Skeletal muscle tissue (tissue), 4 donors: ENCODE results near the gene HEYL. TPM values are rescaled to one million over a fixed set of nuclear protein-coding genes. Genes with fewer than 3 reads are reported as not detected.

Source experiments
- H3K27ac ChIP-seq: one replicate; pipeline ENCODE4 v1.7.0; 2013; ENCODE audit warnings: mild to moderate bottlenecking, low read depth, low read length, inconsistent platforms
- H3K27me3 ChIP-seq, 3 donors: one replicate each; pipeline ENCODE4 v1.7.0; 2013; ENCODE audit warnings: low read length in 3 of 3; ENCODE audit not compliant: control insufficient read depth in 3 of 3, insufficient read depth in 3 of 3
- H3K36me3 ChIP-seq, 3 donors: one replicate each; pipeline ENCODE4 v1.7.0; 2013; ENCODE audit warnings: low read length in 3 of 3; ENCODE audit not compliant: control insufficient read depth in 3 of 3, insufficient read depth in 3 of 3
- H3K4me1 ChIP-seq, 3 donors: one replicate each; pipeline ENCODE4 v1.7.0; 2013; ENCODE audit warnings: low read length in 3 of 3, mild to moderate bottlenecking in 3 of 3; ENCODE audit not compliant: control insufficient read depth in 3 of 3, insufficient read depth in 3 of 3
- H3K4me3 ChIP-seq, 3 donors: one replicate each; pipeline ENCODE4 v1.7.0; 2013; ENCODE audit warnings: low read length in 3 of 3
- H3K9ac ChIP-seq, 3 donors: one replicate each; pipeline ENCODE4 v1.7.0; 2013; ENCODE audit warnings: low read length in 3 of 3, mild to moderate bottlenecking in 3 of 3, moderate library complexity in 2 of 3, low read depth in 1 of 3
- H3K9me3 ChIP-seq, 3 donors: one replicate each; pipeline ENCODE4 v1.7.0; 2013; ENCODE audit warnings: low read length in 3 of 3; ENCODE audit not compliant: control insufficient read depth in 3 of 3
- total RNA-seq: library from RNA; depleted of rRNA; stranded (reverse); fragments of >200 nt; gene quantifications from one replicate; pipeline ENCODE4 v1.2.3, GENCODE V29; 2014
- donor health status: Osteomylitis.

HEYL gene
- total RNA-seq, 1 donor from 2014 or later: 11.0 TPM

DNA sequence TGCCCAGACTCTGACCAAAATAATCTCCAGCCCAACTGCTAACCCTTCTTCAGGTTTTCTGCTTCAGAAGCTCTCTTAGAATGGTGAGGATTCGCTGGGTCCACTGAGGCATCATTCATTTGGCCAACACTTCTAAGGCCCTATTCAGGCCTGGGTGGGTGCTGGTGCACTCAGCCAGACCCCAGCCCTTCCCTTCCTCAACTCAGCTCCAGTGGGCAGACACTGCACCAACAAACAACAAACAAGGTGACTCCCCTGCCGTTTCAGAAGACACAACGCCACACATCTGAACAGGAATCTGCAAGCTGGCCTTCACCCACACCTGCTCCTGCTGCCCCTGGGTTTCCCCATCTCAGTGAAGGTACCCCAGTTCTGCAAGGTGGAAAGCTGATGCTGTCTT lies 6.0 kb downstream of the HEYL start:
- H3K27me3 ChIP-seq: peaks cover 0 to 5% (median 3%) of the 10 kb centered on the region in 3 donors
- no peaks in the 10 kb centered on the region for H3K9me3 ChIP-seq
- peak overlapping the region; percentile 3 to 66 (median 46) for H3K9ac ChIP-seq
- peaks cover 12 to 24% (median 20%) of the 10 kb centered on the region in 3 donors for H3K4me1 ChIP-seq
- peaks cover 0 to 14% (median 0%) of the 10 kb centered on the region in 3 donors for H3K36me3 ChIP-seq
- no peak overlapping the region for H3K27ac ChIP-seq
- H3K4me3 ChIP-seq: peak overlapping the region in 2 of 3 donors; percentile 41 to 45

DNA sequence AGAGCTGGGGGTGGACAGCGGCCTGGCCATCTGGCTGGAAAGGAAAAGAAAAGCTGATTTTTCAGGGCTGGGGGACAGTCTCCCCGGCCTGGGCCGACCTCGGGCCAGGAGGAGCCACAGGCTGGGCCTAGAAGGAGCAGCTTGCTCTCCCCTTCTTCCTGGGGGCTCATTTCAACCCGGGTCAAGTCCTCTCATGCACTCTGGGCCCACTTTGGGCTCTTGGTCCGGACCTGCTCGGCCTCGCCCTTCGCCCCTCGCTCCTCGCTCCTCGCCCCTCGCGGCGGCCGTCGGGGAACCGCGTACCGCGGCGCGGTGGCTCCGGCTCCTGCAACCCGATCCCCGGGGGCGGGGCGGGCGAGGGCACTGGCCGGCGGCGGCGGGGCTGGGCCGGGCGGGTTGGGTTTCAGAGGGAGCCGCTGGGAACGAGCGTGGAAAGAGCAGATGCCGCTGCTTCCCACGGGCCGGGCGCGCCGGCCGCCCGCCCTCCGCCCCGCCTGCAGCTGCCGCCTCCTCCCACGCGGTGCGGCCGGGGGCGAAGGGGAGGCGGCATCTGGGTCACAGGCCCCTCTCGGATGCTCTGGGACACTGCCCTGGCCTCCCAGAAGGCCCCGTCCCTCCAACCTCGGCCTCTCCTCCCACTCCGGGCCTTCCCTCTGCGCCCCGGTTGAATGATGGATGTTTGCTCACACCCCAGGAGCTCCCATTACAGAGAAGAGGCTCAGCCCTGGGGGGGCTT lies 6.6 kb downstream of the HEYL start:
- Histone ChIP-seq H3K36me3 (peaks cover 0 to 14% (median 0%) of the 10 kb centered on the region in 3 donors), H3K27me3 (peaks cover 0 to 4% (median 3%) of the 10 kb centered on the region in 3 donors), H3K9me3 (no peaks in the 10 kb centered on the region), H3K9ac (peak overlapping the region in 2 of 3 donors; percentile 46 to 68), H3K4me1 (peaks cover 12 to 24% (median 20%) of the 10 kb centered on the region in 3 donors), H3K4me3 (peak overlapping the region in 2 of 3 donors; percentile 35 to 45), H3K27ac (no peak overlapping the region)

DNA sequence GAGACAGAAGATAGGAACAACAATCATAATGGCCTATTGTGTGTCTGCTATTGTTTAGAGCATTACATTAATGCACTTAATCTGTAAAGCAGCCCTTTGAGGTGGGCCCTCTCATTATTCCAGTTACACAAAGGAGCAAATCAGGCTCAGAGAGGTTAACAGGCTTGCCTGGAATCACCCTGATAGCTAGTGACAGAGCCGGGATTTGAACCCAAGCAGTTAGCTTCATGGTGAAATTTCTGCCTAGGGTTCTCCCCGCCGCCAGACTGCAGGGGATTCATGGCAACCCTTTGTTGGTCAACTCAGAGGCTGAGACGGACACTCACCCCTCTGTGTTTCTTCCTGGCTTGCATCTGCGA lies 7.1 kb downstream of the HEYL start:
- Histone ChIP-seq H3K4me3 (peak overlapping the region in 2 of 3 donors; percentile 14 to 35), H3K36me3 (peaks cover 0 to 14% (median 0%) of the 10 kb centered on the region in 3 donors), H3K27me3 (no peaks in the 10 kb centered on the region), H3K27ac (no peak overlapping the region), H3K9ac (peak overlapping the region in 1 of 3 donors; percentile 68), H3K4me1 (peaks cover 12 to 24% (median 20%) of the 10 kb centered on the region in 3 donors), H3K9me3 (no peaks in the 10 kb centered on the region)

DNA sequence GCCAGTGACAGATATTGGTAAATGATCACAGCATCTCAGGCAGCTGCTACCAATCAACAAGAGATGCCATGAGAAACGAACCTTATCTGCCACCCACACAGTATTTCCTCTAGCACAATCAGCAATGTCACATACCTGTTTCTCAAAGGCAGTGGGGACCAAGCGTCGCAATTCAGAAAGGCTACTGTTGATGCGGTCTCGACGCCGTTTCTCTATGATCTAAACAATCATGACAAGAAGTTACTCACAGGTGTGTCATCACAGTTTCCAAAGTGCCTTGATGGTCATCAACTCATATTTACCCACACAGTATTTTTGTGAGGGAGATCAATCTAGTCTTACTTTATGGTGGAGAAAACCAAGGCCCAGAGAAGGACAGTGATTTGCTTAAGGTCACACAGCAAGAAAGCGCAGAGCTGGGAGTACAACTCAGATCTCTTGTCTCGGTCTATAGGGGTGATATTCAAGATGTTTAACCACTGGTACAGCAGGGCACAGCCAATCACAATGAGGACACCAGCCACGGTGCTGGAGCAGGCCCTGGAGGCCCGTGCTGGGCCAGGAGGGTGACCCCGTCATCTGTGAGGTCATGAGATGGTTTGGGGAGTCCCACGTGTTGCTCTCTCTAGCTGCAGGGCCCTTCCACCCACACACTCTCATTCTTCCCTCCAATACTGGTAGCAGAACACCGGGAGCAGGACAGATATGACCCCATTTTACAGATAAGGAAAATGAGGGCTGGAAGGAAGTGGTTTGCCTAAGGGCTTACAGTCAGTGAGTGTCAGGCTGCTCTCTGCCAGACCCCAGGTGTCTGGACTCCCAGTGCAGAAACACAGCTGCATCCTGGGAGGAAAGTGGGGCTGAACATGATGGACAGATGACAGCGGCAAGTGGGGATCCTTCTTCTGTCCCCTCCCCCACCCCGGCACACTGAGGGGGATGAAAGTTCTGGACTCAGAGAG lies 7.8 kb downstream of the HEYL start:
- Histone ChIP-seq H3K4me1 (peaks cover 12 to 29% (median 25%) of the 10 kb centered on the region in 3 donors), H3K9me3 (no peaks in the 10 kb centered on the region), H3K36me3 (peaks cover 0 to 19% (median 5%) of the 10 kb centered on the region in 3 donors), H3K4me3 (peak overlapping the region in 1 of 3 donors; percentile 22), H3K9ac (no peak overlapping the region), H3K27ac (no peak overlapping the region), H3K27me3 (no peaks in the 10 kb centered on the region)

DNA sequence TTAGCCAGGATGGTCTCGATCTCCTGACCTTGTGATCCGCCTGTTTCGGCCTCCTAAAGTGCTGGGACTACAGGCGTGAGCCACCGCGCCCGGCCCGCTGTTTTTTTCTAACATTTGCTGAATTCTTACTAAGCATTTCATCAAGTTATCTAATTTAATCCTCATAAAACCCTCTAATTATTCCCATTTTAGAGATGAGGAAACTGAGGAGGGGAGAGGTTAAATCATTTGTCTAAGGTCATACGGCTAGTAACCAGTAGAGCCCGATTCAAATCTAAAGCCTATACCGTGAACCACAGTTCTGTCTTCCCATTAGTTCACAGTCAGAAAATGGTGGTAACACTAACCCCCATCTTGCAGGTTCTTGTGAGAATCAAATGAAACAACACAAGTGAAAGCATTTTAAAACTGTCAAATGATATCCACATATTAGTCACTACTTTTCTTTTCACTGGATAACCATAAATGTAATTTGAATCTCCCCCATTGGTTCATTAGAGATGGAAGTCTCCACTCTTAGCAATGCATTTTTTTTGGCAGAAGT lies 10.6 kb downstream of the HEYL start:
- Histone ChIP-seq H3K36me3 (peaks cover 0 to 19% (median 6%) of the 10 kb centered on the region in 3 donors), H3K27ac (no peak overlapping the region), H3K9me3 (no peaks in the 10 kb centered on the region), H3K4me1 (peaks cover 25 to 47% (median 33%) of the 10 kb centered on the region in 3 donors), H3K4me3 (no peak overlapping the region), H3K27me3 (no peaks in the 10 kb centered on the region), H3K9ac (no peak overlapping the region)

DNA sequence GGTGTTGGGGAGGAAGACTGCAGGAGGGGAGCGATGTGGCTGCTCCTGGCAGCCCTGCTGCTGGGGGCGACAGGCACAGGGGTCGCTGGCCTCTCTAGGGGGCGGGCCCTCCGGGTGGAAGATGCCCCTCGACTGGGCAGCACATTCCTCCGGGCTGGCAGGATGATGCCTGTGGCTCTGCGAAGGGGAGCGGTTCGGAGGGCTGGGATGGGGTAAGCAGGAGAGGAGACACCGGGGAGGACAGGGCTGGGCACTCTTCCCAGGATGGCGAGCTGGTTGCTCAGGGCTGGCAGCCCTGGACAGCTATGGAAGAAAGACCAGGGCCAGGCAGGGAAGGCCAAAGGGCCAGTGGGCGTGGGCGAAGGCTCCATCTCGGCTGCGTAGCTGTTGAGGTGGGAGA lies 12.8 kb downstream of the HEYL start:
- no peak overlapping the region for H3K27ac ChIP-seq
- peaks cover 17 to 48% (median 34%) of the 10 kb centered on the region in 3 donors for H3K4me1 ChIP-seq

DNA sequence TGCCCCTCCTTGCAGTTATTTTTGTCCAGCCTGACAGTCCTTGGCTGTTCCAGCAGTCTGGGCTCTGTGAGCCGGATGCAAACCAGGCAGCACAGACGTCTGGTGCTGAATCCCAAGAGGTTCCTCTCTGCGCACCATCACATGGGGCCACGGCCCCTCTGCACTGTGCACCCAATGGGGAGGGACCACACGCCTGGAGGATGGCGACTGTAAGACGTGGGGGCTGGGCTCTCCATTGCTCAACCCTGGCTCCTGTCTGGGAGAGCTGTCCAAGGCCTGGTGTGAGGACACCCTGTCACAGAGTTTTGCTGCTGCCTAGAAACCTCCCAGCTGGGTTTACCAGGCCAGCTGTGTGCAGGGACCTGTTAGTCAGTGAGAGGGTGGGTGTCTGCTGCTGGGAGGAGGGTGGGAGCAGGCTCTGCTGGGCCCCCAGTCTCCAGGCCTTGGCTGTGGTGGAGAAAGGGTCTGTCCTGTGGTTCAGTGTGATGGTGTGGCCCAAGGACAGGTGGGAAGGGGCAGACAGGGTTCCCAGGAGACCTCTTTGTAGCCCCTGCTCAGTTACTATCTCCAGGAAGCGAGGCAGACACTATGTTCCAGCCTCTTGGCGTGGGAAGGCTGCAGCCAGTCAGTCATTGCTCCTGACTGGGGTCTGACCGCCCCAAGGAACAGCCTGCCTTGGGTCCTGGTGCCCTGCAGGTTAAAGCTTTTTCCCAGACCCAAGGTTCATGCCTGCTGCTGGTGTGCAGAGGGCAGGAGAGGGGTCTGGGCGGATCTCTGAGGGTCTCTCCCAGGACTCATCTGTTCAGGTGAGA lies 13.8 kb downstream of the HEYL start:
- Histone ChIP-seq H3K9me3 (no peaks in the 10 kb centered on the region), H3K9ac (peak overlapping the region in 1 of 3 donors; percentile 70), H3K27me3 (no peaks in the 10 kb centered on the region), H3K27ac (peak overlapping the region; percentile 40), H3K4me1 (peaks cover 16 to 48% (median 34%) of the 10 kb centered on the region in 3 donors), H3K36me3 (peaks cover 0 to 12% (median 6%) of the 10 kb centered on the region in 3 donors), H3K4me3 (no peak overlapping the region)

More for the DNA sequence above, 12.8 kb downstream of the HEYL start:
- H3K36me3 ChIP-seq: peaks cover 0 to 17% (median 6%) of the 10 kb centered on the region in 3 donors
- H3K9ac ChIP-seq: peak overlapping the region in 1 of 3 donors; percentile 70
- no peak overlapping the region for H3K4me3 ChIP-seq
- no peaks in the 10 kb centered on the region for H3K27me3 ChIP-seq
- H3K9me3 ChIP-seq: no peaks in the 10 kb centered on the region

DNA sequence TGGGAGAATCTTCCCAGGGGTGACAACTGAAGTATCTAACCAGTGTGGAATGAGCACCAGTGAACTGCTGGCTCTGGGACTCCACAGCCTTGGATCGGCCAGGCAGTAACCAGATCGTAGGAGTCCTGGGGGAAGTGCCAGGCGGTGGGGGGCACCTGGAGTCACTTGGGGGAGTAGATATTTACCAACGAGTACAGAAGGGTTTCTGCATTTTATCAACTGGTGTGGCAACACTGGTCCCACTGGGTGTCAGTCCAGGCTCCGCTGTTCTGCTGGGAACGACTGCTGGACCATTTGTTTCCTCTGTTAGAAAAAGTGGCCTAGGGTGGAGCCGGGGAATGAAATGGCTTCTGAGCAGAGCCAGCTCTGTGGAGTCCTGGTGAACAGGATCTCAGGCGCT lies 14.4 kb downstream of the HEYL start:
- H3K4me1 ChIP-seq: peaks cover 16 to 48% (median 34%) of the 10 kb centered on the region in 3 donors
- H3K4me3 ChIP-seq: no peak overlapping the region
- H3K27ac ChIP-seq: no peak overlapping the region
- peak overlapping the region in 1 of 3 donors; percentile 6 for H3K9ac ChIP-seq
- no peaks in the 10 kb centered on the region for H3K27me3 ChIP-seq
- peaks cover 0 to 10% (median 6%) of the 10 kb centered on the region in 3 donors for H3K36me3 ChIP-seq
- no peaks in the 10 kb centered on the region for H3K9me3 ChIP-seq

DNA sequence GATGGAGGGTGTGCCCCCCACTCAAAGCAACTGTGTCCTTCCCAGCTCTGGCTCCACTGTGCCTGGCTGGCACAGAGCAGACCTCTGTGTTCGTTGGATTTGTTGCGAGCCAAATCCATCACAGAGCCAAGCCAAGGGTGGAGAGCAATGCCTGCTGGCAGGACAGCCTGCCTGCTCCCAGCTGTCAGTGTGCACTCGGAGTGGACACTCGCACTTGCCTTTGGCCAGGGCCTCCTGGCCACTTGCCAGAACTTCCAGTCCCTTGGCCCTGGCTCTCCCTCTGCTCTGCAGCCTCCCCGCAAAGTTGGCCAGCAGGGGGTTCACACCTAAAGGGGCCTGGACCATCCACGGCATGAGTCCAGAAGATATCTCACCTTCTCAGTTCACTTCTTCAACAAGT lies 16.4 kb downstream of the HEYL start:
- H3K9me3 ChIP-seq: no peaks in the 10 kb centered on the region
- no peak overlapping the region for H3K4me3 ChIP-seq
- H3K27ac ChIP-seq: no peak overlapping the region
- H3K27me3 ChIP-seq: no peaks in the 10 kb centered on the region
- H3K36me3 ChIP-seq: peaks cover 0 to 6% (median 5%) of the 10 kb centered on the region in 3 donors
- H3K9ac ChIP-seq: no peak overlapping the region
- peaks cover 16 to 48% (median 34%) of the 10 kb centered on the region in 3 donors for H3K4me1 ChIP-seq
